HG03558 (cell line): ENCODE results near the gene UBE2E2.
"Not testable (repeated sequence)": the region's sequence is repeated elsewhere in the genome, so short reads cannot be mapped to it uniquely, and the experiment has no call there.

Experiments
- ATAC-seq: cut with Tn5 transposase; IDR thresholded peaks from one replicate; pipeline ENCODE4 v1.9.1; 2021; ENCODE audit warnings: moderate number of reproducible peaks; ENCODE audit not compliant: unreplicated experiment; ENCODE audit errors: extremely low read depth

UBE2E2 gene

DNA sequence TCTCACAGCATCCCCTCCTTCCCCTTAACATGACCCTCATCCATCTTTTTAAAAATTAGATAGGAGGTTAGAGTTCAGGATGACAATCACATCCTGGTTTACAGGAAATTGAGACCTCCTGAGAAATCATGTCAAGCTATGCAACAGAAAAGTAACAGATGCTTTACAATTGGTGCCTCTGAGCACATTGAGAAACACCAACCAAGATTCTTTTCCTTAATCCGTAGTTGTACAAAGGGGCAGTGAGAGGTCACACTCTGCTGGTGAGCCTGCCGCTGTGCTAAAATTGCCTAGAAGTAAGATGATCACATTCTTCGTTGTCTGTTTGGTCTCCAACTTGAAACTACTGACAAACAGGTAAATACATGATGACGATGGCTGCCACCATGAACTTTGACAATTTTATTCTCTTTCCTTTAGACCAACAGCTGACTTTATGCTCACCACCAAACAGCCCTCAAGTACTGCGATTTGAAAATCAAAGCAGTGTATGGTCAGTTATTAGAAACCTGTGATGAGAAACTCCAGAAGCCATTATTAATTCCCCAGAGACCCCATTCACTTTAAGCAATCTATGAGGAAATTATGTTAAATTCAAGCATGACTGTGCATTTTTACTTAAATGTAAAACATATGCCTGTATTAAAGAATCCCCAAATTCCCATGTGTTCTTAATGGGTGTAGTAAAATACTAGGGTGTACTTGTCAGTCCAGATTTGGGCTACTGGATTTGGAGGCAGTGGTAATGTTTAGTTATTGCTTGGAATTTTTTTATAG lies 392.0 kb downstream of the UBE2E2 start:
- ATAC-seq: no peak

GRCh38 chr3:23595851-23596250 lies 392.7 kb downstream of the UBE2E2 start:
- ATAC-seq: no peak

DNA sequence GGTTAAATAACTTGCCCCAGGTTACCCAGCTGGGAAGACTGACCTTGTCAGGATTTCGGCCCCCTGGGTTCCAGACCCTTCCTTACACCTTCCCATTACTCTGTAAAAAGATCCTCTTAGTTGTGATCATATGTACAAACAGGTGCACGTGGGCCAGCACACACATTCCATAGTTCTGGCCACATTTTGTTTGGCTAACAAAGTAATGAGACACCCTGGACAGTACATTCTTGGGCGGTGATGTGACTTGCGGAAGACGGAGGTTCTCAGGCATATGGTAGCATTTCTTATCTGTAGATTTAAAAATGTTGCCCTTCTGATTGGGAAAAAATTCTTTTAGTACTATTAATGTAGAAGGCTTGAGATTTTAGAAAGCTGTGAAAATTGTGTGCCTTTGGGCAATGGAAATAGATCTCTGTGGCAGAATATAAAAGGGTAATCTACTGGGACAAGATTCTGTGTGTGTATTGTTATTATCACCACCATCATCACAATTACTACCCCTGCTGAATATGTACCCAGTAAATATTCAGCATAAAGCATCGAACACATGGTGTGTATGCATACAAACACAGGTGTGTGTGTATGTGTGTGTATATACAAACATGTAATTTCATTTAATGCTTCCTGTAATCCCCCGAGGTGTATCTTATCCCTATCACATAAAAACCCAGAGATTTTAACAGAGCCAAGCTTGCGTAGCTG lies 397.2 kb downstream of the UBE2E2 start:
- no peak for ATAC-seq

GRCh38 chr3:23601091-23601822 lies 398.1 kb downstream of the UBE2E2 start:
- no peak for ATAC-seq

DNA sequence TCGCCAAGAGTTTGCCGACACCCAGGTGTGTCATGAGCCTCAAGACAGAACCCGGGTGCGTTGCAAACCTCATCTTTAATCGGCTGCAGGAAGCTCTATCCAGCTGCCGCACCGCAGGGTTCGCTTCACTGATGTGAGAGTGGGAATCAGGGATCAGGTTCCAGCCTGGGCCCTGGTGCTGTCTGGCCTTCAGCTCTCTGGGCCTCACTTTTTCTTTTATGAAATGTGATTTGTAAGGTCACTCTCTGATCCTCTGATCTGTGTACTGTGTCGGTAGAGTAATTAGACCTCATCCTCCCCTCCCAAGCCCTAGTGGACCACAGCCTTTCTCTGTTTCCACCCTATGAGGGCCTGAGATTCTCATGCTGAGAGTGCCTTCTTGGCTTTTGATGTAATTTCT lies 399.8 kb downstream of the UBE2E2 start:
- ATAC-seq: no peak

DNA sequence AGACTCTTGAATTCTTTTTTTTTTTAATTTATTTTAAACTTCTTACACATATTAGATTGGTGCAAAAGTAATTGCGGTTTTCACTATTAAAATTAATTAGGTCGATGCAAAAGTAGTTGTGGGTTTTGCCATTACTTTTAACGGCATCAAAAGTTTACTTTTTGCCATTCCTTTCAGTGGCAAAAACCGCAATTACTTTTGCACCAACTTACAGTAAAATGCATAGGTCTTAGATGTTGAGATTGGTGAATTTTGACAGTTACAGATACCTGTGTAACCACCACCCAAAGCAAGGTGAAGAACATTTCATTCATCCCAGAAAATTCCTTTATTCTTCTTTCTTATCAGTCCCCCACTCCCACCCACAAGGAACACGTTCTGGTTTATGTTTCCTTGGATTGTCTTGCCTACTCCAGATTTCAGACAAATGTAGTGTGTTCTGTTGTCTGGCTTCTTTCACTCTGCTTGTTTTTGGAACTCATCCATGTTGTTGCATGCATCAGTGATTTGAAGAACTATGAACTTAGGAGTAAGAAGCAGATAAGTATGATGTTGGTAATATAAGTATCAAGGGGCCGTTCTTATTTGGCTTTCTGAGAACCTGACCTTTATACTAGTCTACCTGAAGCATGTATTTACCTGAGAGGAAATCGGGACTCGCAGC lies 404.2 kb downstream of the UBE2E2 start:
- ATAC-seq: no peak

DNA sequence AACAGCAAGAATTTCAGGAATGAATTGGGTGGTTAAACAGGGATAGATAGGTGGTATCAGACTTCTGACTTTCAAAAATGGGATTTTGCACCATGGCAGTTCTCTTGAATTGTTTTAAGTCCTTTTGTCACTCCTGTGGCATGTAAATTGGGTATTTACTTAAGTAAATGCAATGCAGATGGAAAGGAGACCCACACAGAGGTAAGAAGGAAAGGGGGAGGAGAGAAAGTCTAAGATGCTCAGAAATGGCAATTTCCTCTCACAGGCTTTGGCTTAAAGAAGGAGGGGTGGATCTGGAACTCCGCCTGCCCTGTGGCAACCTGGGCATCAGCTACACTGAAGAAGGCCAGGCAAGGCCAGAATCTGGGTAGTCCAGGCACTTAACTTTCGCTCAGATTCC lies 405.5 kb downstream of the UBE2E2 start:
- no peak for ATAC-seq

DNA sequence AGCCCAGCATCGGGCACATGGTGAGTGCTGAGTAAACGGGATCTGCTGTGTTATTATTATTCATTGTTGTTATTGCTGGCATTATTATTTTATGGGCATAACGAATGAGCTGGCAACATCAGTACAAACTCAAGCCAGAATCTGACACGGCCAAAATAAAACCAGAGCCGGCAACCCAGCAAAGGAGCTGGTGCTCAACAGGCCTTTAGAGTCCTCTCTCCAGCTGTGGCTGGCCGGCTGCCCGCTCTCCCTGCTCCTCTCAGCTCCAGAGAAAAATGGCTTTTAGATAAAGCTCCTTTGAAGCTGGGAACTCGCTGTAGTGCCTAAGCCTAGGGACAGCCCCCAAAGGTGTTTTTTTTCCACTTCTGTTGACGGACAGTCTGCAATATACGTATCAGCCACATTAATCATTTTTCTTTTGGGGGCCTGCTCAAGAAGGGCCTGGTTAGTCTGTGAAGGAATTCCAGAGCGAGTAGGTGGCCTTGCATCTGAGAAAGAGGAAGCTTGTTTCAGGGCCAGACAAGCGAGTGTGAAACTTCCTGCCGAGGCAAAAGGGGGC lies 408.7 kb downstream of the UBE2E2 start:
- no peak for ATAC-seq

DNA sequence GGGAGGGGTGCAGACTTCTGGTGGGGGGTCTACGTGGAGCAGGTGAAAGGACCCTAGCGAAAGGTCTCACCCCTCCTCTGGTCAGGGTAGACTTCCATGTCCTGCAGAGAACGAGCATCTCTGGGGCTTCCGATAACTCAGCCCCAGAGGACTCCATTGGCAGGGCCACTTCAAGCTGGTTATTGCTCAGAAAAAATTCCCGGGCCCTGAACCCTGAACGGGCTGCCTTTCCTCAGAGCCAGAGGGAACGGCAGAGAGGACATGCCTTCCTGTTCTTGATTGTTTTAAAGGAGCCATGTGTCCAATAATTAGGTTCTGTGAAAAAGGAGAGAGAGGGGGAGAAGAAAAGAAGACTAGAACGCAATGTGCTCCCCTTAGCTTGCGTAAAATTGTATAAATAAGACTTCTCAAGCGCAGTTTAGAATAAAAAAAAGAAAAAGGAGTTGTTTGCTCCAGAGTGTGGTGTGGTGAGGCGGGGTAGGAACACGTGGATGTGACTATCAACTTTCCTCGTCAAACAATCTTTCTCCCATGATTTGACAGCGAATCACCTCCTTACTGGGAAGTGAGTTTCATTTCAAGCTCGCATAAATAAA lies 409.3 kb downstream of the UBE2E2 start:
- no peak for ATAC-seq

GRCh38 chr3:23615068-23615467 lies 411.9 kb downstream of the UBE2E2 start:
- ATAC-seq: no peak

GRCh38 chr3:23618475-23618874 lies 415.3 kb downstream of the UBE2E2 start:
- not testable (repeated sequence) for ATAC-seq

DNA sequence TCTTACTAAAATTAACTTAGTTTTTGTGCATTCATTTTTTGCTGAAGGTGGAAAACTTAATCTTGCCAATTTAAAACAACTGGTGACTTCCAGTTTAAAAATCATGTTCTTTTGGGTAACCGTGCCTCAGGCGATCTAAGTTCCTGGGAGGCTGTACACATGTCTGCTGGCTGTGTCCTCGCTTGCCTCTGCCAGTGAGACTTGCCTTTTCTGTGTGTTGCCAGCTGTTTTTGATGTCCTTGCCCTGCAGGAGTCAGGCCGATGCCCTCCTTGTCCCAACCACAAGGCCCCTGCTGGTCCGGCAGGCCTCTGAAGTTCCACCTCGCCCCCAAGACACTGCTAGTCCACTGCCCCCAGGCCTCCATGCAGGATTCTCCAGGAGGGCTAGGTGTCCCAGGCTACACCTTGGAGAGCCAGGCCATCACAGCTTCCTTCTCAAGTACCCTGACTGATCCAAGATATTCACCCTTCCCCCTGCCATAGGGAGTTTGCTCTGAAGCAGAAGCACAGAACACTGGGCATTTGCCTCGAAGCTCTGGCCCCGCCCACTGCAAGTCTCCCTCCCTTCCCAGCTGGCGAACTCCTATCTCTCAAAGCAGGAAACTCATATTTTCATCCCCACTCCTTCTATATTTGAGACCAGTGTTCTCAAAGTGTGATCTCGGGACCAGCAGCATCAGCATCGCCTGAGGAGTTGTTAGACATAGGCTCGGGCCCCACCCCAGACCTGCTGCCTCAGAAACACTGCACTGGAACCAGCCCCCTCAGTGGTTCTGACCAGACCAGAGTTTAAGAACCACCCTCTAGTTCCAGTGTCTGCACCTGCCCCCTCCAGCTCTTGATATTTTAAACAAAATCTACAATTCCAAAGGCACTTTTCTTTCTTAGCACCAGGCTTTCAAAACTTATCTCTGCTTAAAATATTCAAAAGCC lies 416.8 kb downstream of the UBE2E2 start:
- no peak for ATAC-seq

DNA sequence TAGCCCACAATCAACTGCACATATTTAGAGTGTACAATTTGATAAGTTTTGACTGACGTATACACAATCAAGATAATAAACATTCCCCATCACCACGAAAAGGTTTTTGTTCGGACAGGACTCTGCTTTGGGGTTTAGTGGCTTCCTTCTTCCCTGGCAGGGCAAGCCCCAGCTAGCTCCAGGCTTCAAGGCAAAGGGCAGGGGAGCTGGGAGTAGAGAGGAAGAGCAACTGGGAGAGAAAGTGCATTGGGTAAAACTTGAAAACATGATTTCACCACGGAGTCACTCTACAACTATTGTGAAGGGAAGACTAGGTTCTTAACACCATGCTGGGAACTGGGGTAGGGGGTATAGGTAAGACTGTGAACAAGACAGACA lies 417.5 kb downstream of the UBE2E2 start:
- no peak for ATAC-seq

DNA sequence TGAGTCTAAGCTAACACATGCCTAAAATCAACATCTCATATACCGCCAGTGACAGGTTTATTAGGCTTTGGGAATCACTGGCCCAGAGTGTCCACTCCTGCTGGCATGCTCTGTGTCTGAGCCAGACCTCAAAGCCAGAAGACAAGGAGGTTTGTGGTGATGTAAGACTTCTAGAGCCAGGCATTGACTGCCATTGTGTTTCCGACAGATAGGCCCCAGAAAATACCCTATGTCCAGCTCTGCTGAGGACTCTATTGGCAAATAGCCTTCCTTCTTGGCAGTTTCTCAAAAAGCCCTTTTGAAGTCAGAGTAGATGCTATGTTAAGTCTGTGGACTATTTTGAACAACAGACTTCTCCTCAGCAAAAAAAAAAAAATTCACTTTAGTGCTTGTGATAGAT lies 420.7 kb downstream of the UBE2E2 start:
- no peak for ATAC-seq

DNA sequence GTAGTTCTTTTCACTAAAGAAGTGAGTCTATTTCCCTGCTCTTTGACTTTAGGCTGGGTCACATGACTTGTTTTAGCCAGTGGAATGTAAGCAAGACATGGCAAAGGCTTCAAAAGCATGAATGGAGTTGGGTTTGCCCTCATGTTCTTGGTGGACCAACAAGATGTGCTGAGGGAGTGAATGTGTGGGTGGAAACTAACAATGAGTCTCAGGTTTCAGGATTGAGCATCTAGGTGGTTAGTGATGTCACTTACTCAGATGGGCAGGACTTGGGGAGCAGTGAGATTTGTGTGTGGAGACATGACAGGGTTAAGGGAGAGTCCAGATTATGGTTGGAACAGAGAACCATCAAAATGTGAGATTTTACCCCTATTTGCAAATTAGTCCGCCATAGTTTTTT lies 421.2 kb downstream of the UBE2E2 start:
- ATAC-seq: no peak

DNA sequence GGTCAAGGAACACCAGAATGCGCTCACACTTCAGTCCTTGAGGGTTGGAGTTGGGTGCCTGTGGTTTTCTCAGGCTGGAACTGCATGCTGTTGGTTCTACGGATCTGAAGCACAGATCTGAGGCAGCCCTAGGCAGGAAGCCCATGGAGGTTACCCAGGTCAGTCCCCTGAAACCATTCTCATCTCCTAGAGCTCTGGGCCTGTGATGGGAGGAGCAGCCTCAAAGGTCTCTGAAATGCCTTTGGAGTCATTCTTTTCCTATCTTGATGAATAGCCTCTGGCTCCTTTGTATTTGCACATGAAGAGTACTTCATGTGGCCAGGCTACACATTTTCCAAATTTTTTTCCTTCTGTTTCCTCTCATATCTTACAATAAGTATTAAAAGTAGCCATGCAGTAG lies 423.3 kb downstream of the UBE2E2 start:
- no peak for ATAC-seq

DNA sequence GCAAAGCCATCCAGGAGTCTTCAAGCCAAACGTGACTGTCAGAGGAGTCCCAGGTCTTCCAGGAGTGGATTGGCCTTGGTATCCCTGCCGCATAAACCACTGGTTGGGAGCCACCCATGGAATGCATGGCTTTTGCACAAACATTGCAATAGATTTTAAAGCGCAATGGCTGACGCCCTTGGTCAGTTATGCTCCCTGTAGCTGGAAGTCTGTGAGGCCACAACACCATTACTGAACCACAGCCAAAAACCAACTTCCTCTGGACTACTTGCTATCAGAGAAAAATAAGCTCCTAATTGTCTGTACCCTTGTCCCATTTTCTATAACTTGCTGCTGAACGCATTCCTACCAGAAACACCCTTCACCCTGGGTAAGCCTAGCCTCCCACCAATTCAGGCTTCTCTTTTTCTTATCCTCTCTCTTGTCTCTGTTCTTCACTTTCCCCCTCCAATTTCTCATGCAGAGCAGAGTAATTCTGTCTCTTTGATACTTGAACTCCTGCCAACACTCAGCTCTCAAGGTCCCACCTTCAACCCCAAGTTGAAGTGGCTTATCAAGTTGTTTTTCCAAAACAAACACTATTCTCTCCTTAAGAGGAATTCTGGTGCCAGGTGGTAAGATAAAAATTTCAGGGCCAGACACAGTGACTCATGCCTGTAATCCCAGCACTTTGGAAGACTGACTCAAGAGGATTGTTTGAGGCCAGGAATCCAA lies 426.2 kb downstream of the UBE2E2 start:
- ATAC-seq: no peak

DNA sequence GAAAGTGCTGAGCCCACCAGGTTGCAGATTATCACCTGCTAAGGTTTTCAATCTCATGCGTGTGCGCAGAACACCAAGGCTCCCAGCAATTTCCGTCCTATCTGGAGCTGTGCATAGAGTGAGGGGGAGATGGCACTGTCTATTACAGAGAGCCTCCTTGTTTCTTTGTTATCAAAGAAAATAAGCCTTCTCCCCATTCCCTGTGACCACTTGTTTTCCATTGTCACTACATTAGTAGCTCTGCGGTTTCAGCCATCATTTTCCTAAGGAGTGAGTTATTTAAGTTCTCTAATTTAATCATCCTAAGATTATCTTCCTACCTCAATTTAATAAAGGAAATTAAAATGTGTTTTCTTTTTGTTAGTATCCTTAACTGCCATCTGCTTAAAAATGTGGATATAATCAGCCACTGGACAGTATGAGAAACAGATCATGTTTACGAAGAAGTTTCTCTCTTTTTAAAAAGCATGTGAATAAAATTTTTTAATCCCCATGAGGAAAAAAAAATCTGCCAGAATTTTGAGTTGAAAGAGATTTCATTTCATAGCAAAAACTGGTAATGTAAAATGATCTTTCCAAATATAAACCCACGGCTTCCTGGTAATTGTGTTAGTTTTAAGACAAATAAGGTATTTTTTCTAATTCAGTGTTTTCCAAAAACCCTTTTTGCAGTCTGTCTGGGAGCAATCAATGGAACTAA lies 430.3 kb downstream of the UBE2E2 start:
- no peak for ATAC-seq
